CD4-positive, alpha-beta T cell treated with Interleukin-21 for 1 hour (primary cell): ENCODE data around the gene ARAP1.

Experiments
- DNase-seq: peaks from one replicate; pipeline ENCODE4 v3.0.0-alpha.2; 2020

Gene ARAP1

DNA sequence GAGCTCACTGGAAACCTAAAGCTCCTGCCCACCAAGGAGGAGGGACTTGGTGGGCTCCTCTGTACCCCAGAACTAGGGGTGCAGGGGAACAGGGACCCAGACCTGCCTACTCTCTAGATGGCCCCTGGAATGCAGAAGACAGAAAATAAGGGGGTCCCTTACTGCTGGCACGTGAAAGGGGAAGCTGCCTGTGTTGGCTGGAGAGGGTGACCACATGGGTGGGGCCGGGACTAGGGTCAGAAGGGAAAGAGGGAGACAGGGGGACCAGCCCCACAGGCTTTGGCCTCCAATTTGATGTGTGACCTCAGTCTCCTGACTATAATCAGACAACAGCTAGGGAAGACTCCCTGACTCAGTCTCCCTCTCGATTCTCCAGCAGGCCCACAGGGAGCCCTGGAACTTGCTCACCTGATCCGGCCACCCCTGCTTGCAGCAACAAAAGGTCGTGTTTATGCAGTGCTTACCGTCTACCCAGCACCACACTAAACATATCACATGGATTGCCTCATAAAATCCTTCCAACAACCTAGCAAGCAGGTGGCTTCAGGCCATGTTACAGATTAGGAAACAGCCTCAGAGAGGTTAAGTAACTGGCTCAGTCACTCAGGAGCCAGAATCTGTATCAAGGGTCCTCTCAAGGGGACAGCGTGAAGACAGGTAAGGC lies 10.2 kb downstream of the ARAP1 start:
- DNase-seq, result no peak

DNA sequence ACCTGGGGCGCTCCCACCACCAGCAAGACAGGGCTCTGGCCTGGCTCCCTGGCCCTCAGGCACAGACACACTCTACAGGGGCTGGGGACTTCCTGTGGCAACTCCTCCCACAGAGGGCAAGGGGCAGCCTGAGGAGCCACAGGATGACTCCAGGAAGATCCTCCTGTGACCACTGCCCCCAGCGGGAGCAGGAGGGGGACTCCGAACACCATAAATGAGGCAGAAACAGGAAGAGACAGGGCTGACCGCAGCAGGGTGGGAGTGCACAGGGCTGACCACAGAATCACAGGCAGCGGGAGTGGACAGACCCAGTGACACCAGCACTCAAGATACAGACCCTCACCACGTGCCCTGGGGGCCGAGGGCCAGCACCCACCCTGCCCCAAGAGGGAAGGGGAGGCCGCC lies 10.8 kb downstream of the ARAP1 start:
- peak; percentile 24 for DNase-seq

GRCh38 chr11:72740562-72741428 lies 11.4 kb downstream of the ARAP1 start:
- no peak for DNase-seq

DNA sequence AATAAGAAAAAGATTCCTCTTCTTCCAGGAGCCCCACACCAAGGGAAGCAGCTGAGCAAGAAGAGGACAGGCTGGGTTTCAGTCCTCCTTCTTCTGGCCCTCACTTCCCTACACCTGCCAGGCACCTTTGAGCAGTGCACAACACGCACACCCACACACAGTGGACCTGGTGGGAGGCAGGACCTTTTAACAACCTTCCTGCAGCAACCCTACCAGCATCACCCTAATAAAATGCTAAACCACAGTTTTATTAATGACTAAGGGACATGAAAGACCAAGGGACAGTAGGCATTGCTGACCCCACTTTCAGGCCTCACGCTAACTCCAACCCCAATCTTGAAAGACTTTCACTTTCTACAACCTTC lies 12.2 kb downstream of the ARAP1 start:
- no peak for DNase-seq

DNA sequence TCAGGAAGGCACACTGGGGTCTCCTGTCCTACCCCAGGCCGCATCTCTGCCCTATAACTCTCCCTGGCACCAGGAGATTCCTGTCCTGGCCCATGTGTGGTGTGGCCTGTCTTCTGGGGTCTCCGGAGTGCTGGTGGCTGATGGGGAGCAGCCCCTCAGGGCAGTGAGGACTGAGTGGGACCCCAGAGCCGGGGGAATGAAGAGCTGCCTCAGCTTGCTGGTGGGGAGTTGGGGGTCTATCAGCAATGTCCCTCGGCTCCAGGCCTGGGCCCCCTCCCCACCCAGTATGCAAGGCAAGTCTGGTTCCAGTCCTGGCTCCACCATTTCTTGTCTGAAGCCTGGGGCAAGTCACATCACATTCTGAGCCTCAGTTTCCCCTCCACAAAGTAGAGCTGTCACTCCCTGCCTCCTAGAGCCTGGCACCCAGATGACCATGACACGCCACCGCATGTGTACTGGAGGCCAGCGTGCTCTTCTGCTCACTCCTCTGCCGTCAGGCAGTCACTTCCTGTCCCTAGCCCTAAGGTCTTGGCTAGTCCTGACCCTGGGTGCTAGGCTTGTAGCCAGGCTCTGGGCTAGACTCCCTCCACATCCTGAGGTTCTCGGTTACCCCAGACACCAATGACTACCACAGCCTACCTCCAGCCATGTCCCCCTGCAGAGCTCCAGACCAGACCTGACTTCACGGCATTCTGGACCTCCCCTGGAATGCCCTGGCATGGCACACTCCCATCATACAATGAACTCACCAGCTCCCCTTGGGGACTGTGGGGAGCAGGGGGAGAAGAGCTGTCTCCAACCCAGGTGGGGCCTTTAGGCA lies 12.8 kb downstream of the ARAP1 start:
- no peak for DNase-seq

GRCh38 chr11:72738199-72739141 lies 13.7 kb downstream of the ARAP1 start:
- DNase-seq, result peak; percentile 20

DNA sequence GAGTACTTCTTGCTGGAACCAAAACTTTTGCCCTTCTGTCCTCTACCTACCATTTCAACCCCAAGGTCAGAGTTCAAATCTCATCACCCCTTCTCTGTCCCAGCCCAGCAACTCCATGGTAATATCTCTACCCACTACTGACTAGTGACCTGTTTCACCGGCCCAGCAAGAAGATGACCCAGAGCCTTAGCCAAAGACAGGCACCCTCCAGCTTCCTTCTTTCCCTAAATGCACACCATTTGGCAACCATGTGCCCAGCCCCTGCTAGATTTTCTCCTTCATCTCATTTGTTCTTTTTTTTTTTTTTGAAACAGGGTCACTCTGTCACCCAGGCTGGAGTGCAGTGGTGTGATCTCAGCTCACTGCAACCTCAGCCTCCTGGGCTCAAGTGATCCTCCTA lies 14.9 kb downstream of the ARAP1 start:
- no peak for DNase-seq

GRCh38 chr11:72736452-72737069 lies 15.6 kb downstream of the ARAP1 start:
- peak; percentile 80 for DNase-seq

- DNase-seq, result no peak
Observed at GRCh38 chr11:72735495-72736027, 16.6 kb downstream of the ARAP1 start.

DNA sequence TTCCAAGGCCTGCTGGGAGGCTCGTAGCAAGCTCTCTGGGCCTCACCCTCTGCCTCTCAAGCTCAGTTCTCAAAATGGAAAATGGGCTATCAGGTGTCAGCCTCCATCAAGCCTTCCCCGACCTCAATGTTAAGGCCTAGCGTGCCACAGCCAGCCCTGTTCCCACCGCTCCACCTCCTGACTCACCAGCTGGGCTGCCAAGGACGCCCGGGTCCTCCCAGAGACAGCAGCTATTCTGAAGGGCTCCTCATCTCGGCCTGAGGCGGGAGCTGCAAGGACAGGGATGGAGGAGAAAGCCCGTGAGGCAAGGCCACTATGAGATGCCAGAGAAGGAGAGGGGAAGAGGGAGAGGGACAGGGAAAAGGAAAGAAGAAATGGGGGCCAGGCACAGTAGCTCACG lies 19.9 kb downstream of the ARAP1 start:
- no peak for DNase-seq

DNA sequence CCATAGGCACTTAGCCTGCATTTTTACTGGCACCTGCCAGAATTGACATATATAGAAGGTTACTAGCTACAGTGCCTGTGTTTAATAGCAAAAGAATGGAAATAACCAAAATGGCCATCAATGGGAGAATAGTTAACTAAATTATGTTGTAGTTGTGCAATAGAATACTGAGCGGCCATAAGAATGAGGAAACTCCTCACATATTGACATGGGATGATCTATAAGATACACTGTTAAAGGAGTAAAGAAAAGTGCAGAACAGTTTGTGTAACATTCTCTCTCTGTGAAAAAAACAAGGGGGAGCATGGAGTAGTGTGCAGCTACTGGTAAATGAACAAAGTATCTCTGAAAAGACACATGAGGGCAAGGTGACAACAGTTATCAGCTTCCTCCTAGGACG lies 21.5 kb downstream of the ARAP1 start:
- DNase-seq, result no peak

DNA sequence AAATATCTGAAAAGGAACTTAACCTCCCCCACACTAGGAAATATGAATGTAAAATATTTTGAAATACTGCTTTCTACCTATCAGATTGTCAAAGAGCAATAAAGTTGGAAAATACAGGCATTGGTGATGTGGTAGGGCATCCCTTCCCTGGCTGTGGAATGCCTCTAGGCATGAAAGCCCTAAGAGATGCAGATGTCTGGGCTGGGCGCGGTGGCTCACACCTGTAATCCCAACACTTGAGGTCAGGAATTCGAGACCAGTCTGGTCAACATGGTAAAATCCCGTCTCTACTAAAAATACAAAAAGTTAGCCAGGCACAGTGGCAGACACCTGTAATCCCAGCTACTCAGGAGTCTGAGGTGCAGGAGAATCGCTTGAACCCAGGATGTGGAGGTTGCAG lies 22.0 kb downstream of the ARAP1 start:
- no peak for DNase-seq

GRCh38 chr11:72727521-72727920 lies 24.7 kb downstream of the ARAP1 start:
- no peak for DNase-seq

DNA sequence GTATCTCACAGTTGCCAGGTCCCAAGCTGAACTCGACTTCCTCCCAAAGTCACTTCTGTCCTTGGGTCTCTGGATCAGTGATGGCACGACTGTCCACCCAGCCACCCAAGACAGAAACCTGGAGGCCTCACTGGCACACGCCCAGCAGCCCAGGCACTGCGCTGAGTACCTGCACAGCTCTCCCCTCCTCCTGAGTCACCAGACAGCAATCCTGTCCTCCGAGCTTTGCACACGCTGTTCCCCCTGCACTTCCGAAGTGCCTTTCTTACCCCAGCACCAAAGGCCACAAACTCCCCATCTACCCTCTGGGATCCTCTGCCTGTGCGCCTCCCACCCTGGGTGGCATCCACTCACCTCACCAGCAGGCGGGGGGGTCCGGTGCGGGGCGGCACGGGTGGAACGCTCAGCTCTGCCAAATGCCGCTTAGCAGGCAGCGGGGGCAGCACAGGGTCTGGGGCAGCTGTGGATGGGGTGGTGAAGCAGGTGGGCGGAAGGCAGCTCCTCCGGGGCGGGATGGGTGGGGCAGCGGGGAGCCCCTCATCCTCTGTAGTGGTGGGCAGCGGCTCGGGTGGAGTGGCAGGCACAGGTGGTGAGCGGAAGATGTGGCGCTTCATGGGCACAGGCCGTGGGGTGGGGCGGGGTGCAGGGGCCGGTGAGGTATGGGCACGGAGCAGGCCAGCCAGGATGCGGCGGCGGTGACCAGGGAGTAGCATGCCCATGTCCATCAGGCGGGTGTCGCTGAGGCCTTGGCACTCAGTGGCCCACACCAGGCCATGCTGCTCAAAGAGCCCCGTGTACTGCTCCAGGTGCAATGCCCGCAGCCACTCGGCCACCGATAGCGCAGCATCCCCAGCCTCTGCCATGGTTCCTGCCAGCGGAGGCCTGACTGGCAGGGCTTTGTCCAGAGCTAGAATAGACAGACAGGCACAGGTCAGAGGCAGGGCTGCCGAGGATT lies 25.7 kb downstream of the ARAP1 start:
- no peak for DNase-seq

GRCh38 chr11:72725724-72726028 lies 26.5 kb downstream of the ARAP1 start:
- DNase-seq, result no peak

- DNase-seq, result peak; percentile 91
Observed at GRCh38 chr11:72724851-72725723, 27.1 kb downstream of the ARAP1 start.

GRCh38 chr11:72724021-72724551 lies 28.1 kb downstream of the ARAP1 start:
- DNase-seq, result no peak

GRCh38 chr11:72723508-72723907 lies 28.7 kb downstream of the ARAP1 start:
- DNase-seq, result no peak

- DNase-seq, result peak; percentile 90
Observed at GRCh38 chr11:72722050-72722748, 30.0 kb downstream of the ARAP1 start.
